Measurements from ENCODE around the gene AGO1. TPM values are rescaled to one million over a fixed set of nuclear protein-coding genes. Genes with fewer than 3 reads are reported as not detected.

AGO1 gene
- total and polyA plus RNA-seq, 2 of the 13 experiments (the other 11 are each of a cell fraction or from before 2014, with no cell fraction given) = 9.2 to 18.6 TPM

DNA sequence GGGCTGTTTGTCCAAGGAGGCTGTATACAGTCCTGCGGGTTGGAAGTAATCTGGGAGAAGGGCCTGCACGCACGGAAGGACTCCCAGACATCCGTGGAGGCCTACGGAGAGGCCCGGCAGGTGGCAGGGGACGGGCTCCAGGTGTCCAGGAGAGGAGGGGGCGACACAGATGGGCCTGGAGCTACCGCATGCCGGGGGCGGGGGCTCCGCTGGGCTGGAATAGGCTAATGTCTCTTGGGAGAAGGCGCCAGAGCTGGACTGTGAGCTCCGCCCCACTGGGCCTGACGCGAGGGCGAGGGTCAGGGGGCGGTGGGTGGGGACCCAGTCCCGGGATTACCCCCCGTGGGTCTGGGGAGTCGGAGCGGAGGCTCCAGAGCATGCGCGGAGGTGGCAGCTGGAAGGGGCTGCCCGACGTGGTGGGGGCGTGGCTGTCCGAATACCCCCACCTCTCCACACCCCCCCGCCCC lies 659 bp downstream of the AGO1 start (continued):
- TF ChIP-seq, protein P1, sequence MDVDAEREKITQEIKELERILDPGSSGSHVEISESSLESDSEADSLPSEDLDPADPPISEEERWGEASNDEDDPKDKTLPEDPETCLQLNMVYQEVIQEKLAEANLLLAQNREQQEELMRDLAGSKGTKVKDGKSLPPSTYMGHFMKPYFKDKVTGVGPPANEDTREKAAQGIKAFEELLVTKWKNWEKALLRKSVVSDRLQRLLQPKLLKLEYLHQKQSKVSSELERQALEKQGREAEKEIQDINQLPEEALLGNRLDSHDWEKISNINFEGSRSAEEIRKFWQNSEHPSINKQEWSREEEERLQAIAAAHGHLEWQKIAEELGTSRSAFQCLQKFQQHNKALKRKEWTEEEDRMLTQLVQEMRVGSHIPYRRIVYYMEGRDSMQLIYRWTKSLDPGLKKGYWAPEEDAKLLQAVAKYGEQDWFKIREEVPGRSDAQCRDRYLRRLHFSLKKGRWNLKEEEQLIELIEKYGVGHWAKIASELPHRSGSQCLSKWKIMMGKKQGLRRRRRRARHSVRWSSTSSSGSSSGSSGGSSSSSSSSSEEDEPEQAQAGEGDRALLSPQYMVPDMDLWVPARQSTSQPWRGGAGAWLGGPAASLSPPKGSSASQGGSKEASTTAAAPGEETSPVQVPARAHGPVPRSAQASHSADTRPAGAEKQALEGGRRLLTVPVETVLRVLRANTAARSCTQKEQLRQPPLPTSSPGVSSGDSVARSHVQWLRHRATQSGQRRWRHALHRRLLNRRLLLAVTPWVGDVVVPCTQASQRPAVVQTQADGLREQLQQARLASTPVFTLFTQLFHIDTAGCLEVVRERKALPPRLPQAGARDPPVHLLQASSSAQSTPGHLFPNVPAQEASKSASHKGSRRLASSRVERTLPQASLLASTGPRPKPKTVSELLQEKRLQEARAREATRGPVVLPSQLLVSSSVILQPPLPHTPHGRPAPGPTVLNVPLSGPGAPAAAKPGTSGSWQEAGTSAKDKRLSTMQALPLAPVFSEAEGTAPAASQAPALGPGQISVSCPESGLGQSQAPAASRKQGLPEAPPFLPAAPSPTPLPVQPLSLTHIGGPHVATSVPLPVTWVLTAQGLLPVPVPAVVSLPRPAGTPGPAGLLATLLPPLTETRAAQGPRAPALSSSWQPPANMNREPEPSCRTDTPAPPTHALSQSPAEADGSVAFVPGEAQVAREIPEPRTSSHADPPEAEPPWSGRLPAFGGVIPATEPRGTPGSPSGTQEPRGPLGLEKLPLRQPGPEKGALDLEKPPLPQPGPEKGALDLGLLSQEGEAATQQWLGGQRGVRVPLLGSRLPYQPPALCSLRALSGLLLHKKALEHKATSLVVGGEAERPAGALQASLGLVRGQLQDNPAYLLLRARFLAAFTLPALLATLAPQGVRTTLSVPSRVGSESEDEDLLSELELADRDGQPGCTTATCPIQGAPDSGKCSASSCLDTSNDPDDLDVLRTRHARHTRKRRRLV (CRISPR knock-in tag; IDR thresholded peaks at IDR 0.05) = no peak
- TF ChIP-seq ZNF564 (CRISPR knock-in tag; IDR thresholded peaks at IDR 0.05) = no peak
- TF ChIP-seq GTF2F1 (IDR thresholded peaks at IDR 0.05; ENCODE audit: low read length) = no peak
- TF ChIP-seq SP1 (IDR thresholded peaks at IDR 0.05) = no peak
- 0 out of 2 replicates have a peak, but pooled peaks have one; percentile 17 for TF ChIP-seq SP1 (CRISPR knock-in tag; IDR thresholded peaks at IDR 0.05)
- TF ChIP-seq, protein P2, sequence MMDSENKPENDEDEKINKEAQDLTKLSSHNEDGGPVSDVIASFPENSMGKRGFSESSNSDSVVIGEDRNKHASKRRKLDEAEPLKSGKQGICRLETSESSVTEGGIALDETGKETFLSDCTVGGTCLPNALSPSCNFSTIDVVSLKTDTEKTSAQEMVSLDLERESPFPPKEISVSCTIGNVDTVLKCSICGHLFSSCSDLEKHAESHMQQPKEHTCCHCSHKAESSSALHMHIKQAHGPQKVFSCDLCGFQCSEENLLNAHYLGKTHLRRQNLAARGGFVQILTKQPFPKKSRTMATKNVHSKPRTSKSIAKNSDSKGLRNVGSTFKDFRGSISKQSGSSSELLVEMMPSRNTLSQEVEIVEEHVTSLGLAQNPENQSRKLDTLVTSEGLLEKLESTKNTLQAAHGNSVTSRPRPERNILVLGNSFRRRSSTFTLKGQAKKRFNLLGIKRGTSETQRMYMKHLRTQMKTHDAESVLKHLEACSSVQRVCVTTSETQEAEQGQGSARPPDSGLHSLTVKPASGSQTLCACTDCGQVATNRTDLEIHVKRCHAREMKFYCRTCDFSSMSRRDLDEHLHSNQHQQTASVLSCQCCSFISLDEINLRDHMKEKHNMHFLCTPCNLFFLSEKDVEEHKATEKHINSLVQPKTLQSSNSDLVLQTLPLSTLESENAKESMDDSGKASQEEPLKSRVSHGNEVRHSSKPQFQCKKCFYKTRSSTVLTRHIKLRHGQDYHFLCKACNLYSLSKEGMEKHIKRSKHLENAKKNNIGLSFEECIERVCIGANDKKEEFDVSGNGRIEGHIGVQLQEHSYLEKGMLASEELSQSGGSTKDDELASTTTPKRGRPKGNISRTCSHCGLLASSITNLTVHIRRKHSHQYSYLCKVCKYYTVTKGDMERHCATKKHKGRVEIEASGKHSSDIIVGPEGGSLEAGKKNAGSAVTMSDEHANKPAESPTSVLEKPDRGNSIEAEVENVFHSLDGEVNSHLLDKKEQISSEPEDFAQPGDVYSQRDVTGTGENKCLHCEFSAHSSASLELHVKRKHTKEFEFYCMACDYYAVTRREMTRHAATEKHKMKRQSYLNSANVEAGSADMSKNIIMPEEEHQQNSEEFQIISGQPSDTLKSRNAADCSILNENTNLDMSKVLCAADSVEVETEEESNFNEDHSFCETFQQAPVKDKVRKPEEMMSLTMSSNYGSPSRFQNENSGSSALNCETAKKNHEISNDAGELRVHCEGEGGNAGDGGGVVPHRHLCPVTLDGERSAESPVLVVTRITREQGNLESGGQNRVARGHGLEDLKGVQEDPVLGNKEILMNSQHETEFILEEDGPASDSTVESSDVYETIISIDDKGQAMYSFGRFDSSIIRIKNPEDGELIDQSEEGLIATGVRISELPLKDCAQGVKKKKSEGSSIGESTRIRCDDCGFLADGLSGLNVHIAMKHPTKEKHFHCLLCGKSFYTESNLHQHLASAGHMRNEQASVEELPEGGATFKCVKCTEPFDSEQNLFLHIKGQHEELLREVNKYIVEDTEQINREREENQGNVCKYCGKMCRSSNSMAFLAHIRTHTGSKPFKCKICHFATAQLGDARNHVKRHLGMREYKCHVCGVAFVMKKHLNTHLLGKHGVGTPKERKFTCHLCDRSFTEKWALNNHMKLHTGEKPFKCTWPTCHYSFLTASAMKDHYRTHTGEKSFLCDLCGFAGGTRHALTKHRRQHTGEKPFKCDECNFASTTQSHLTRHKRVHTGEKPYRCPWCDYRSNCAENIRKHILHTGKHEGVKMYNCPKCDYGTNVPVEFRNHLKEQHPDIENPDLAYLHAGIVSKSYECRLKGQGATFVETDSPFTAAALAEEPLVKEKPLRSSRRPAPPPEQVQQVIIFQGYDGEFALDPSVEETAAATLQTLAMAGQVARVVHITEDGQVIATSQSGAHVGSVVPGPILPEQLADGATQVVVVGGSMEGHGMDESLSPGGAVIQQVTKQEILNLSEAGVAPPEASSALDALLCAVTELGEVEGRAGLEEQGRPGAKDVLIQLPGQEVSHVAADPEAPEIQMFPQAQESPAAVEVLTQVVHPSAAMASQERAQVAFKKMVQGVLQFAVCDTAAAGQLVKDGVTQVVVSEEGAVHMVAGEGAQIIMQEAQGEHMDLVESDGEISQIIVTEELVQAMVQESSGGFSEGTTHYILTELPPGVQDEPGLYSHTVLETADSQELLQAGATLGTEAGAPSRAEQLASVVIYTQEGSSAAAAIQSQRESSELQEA (CRISPR knock-in tag; IDR thresholded peaks at IDR 0.05; ENCODE audit: not compliant biosample characterization) = peak; percentile 18
- TF ChIP-seq, protein P3, sequence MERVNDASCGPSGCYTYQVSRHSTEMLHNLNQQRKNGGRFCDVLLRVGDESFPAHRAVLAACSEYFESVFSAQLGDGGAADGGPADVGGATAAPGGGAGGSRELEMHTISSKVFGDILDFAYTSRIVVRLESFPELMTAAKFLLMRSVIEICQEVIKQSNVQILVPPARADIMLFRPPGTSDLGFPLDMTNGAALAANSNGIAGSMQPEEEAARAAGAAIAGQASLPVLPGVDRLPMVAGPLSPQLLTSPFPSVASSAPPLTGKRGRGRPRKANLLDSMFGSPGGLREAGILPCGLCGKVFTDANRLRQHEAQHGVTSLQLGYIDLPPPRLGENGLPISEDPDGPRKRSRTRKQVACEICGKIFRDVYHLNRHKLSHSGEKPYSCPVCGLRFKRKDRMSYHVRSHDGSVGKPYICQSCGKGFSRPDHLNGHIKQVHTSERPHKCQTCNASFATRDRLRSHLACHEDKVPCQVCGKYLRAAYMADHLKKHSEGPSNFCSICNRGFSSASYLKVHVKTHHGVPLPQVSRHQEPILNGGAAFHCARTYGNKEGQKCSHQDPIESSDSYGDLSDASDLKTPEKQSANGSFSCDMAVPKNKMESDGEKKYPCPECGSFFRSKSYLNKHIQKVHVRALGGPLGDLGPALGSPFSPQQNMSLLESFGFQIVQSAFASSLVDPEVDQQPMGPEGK (CRISPR knock-in tag; IDR thresholded peaks at IDR 0.05) = peak; percentile 86
- no peak for TF ChIP-seq ZNF331 (CRISPR knock-in tag; IDR thresholded peaks at IDR 0.05)
- no peak for TF ChIP-seq TARDBP (CRISPR knock-in tag; IDR thresholded peaks at IDR 0.05)
- 0 out of 2 replicates have a peak, but pooled peaks have one; percentile 14 for TF ChIP-seq HOXA3 (CRISPR knock-in tag; IDR thresholded peaks at IDR 0.05)
- no peak for TF ChIP-seq ZNF235 (CRISPR knock-in tag; IDR thresholded peaks at IDR 0.05; ENCODE audit: borderline replicate concordance)
- TF ChIP-seq NR2C2 (CRISPR knock-in tag; IDR thresholded peaks at IDR 0.05; ENCODE audit: borderline replicate concordance) = peak; percentile 43
- no peak; the same call in 1 of the 2 replicates for TF ChIP-seq RXRA (CRISPR knock-in tag; IDR thresholded peaks at IDR 0.05)
- TF ChIP-seq CENPBD1 (CRISPR knock-in tag; IDR thresholded peaks at IDR 0.05; ENCODE audit: borderline replicate concordance, low read depth) = no peak
- no peak for TF ChIP-seq ZSCAN22 (CRISPR knock-in tag; IDR thresholded peaks at IDR 0.05)
